GM18526 (cell line): ENCODE measurements around the gene OPN4.

Experiments
- POLR2A ChIP-seq: IDR thresholded peaks from 3 replicates; pipeline ENCODE4 v1.6.1; 2011; ENCODE audit not compliant: insufficient read length; ENCODE audit errors: extremely low read depth

OPN4 gene

GRCh38 chr10:86644794-86645445 is 9.4 kb upstream of the OPN4 start:
- TF ChIP-seq POLR2A: no peak

- no peak for TF ChIP-seq POLR2A
Observed at GRCh38 chr10:86646532-86646931, 7.8 kb upstream of the OPN4 start.

GRCh38 chr10:86646933-86647332 is 7.4 kb upstream of the OPN4 start:
- TF ChIP-seq POLR2A: no peak

- TF ChIP-seq POLR2A: no peak
Observed at GRCh38 chr10:86647773-86648703, 6.3 kb upstream of the OPN4 start.

- TF ChIP-seq POLR2A: no peak
Observed at GRCh38 chr10:86648704-86649427, 5.5 kb upstream of the OPN4 start.

GRCh38 chr10:86649471-86650150 is 4.7 kb upstream of the OPN4 start:
- TF ChIP-seq POLR2A: no peak

GRCh38 chr10:86650151-86650550 is 4.2 kb upstream of the OPN4 start:
- TF ChIP-seq POLR2A: no peak

- TF ChIP-seq POLR2A: no peak
Observed at GRCh38 chr10:86651021-86651471, 3.3 kb upstream of the OPN4 start.

- no peak for TF ChIP-seq POLR2A
Observed at GRCh38 chr10:86651631-86652331, 2.6 kb upstream of the OPN4 start.

GRCh38 chr10:86652361-86653202 is 1.8 kb upstream of the OPN4 start:
- TF ChIP-seq POLR2A: no peak

- TF ChIP-seq POLR2A: no peak
Observed at GRCh38 chr10:86653379-86653778, 968 bp upstream of the OPN4 start.

- TF ChIP-seq POLR2A: no peak
Observed at GRCh38 chr10:86653987-86654386, 360 bp upstream of the OPN4 start.

- TF ChIP-seq POLR2A: no peak
Observed at GRCh38 chr10:86655173-86655540, 810 bp downstream of the OPN4 start.

- TF ChIP-seq POLR2A: no peak
Observed at GRCh38 chr10:86655596-86655995, 1.2 kb downstream of the OPN4 start.
